Measurements from ENCODE around the gene SGIP1. TPM values are rescaled to one million over a fixed set of nuclear protein-coding genes. Genes with fewer than 3 reads are reported as not detected.

Gene SGIP1
- total and polyA plus RNA-seq, 4 donors, result 2.7 to 17.0 (median 4.7) TPM

DNA sequence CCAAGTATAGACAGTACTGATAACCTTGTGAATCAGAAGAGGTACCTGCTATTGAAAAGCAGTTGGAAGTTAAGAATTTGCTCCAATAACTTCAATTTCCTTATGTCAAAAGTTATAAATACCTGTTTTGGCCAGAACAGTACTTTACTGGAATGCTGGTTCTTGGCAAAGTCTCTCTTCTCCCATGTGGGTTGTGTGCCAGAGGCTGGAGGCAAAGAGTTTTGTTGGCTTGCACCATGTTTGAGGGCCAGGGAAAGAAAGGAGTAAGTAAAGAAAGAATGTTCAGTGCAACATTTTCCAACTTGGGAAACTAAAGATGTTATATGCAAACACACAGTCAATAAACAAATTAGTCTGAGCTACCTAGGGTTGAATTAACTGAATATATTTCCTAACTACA, 151.3 kb downstream of the SGIP1 start:
- TF ChIP-seq, protein P1, sequence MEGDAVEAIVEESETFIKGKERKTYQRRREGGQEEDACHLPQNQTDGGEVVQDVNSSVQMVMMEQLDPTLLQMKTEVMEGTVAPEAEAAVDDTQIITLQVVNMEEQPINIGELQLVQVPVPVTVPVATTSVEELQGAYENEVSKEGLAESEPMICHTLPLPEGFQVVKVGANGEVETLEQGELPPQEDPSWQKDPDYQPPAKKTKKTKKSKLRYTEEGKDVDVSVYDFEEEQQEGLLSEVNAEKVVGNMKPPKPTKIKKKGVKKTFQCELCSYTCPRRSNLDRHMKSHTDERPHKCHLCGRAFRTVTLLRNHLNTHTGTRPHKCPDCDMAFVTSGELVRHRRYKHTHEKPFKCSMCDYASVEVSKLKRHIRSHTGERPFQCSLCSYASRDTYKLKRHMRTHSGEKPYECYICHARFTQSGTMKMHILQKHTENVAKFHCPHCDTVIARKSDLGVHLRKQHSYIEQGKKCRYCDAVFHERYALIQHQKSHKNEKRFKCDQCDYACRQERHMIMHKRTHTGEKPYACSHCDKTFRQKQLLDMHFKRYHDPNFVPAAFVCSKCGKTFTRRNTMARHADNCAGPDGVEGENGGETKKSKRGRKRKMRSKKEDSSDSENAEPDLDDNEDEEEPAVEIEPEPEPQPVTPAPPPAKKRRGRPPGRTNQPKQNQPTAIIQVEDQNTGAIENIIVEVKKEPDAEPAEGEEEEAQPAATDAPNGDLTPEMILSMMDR (IDR thresholded peaks at IDR 0.05; ENCODE audit: control extremely low read depth, extremely low read depth), result no peak
- Histone ChIP-seq H3K9ac (ENCODE audit: insufficient read depth in 1 of 2, low read length in 2 of 2) (no peak overlapping the region), H3K9me3 (ENCODE audit: control insufficient read depth in 4 of 4, insufficient read depth in 3 of 4, low read length in 3 of 4) (no peaks in the 10 kb centered on the region), H3K27ac (ENCODE audit: low read depth in 1 of 2, low read length in 1 of 2) (no peak overlapping the region), H3K4me3 (no peak overlapping the region), H3K36me3 (ENCODE audit: control insufficient read depth in 4 of 4, insufficient read depth in 4 of 4, low read length in 4 of 4) (peaks cover 0 to 13% (median 0%) of the 10 kb centered on the region in 4 donors), H3K27me3 (ENCODE audit: control insufficient read depth in 3 of 3, insufficient read depth in 3 of 3, low read length in 2 of 3) (no peaks in the 10 kb centered on the region), H3K4me1 (ENCODE audit: control insufficient read depth in 5 of 5, insufficient read depth in 5 of 5, low read length in 5 of 5) (no peaks in the 10 kb centered on the region)
- no peak for ATAC-seq (ENCODE audit: insufficient read depth, low FRiP score)
- DNase-seq, result no peak

DNA sequence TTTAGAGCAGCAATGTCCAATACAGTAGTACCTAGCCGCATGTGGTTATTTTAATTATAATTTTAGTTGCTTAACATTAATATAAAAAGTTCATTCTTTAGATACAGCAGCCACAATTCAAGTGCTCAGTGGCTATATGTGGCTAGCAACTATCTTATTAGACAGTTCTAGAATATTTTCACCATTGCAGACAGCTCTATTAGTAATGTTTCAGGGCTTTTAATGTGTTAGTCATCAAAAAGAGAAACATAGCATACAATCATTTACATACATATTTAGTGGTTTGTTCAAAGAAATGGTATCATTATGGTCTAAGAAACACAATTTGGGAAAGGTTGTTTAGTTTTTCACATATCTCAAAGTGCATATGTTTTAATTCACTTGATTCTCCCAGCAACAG, 151.7 kb downstream of the SGIP1 start:
- peaks cover 0 to 13% (median 0%) of the 10 kb centered on the region in 4 donors for H3K36me3 ChIP-seq (ENCODE audit: control insufficient read depth in 4 of 4, insufficient read depth in 4 of 4, low read length in 4 of 4)
- H3K27ac ChIP-seq (ENCODE audit: low read depth in 1 of 2, low read length in 1 of 2), result no peak overlapping the region
- no peak for ATAC-seq (ENCODE audit: insufficient read depth, low FRiP score)
- no peak for DNase-seq
- no peak overlapping the region for H3K4me3 ChIP-seq
- H3K9ac ChIP-seq (ENCODE audit: insufficient read depth in 1 of 2, low read length in 2 of 2), result no peak overlapping the region
- WGBS, 2 donors, result 91 to 100% methylated on average over 1 of the region's 1 CpG
- no peaks in the 10 kb centered on the region for H3K27me3 ChIP-seq (ENCODE audit: control insufficient read depth in 3 of 3, insufficient read depth in 3 of 3, low read length in 2 of 3)
- H3K4me1 ChIP-seq (ENCODE audit: control insufficient read depth in 5 of 5, insufficient read depth in 5 of 5, low read length in 5 of 5), result no peaks in the 10 kb centered on the region
- H3K9me3 ChIP-seq (ENCODE audit: control insufficient read depth in 4 of 4, insufficient read depth in 3 of 4, low read length in 3 of 4), result no peaks in the 10 kb centered on the region
- TF ChIP-seq, protein P1 (IDR thresholded peaks at IDR 0.05; ENCODE audit: control extremely low read depth, extremely low read depth), result no peak

DNA sequence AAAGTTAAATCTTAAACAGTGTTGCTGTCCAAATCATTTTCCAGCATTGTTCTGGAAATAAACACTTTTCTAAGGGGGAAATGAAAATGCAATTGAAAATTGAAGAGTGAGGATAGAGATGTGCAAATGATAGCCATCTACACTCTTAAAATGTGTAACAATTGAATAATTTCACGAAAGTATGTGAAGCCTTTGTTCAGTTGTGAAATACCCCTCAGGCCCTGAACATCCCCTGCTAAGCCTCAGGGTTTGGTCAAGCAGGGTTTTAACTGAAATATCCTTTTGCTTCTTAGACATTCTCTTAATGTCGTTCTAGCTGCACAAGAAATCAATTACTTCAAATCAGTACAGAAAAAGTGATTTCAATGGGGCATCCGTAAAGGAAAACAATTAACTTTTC, 152.5 kb downstream of the SGIP1 start:
- Histone ChIP-seq H3K27me3 (ENCODE audit: control insufficient read depth in 3 of 3, insufficient read depth in 3 of 3, low read length in 2 of 3) (no peaks in the 10 kb centered on the region), H3K36me3 (ENCODE audit: control insufficient read depth in 4 of 4, insufficient read depth in 4 of 4, low read length in 4 of 4) (peaks cover 0 to 13% (median 0%) of the 10 kb centered on the region in 4 donors), H3K9me3 (ENCODE audit: control insufficient read depth in 4 of 4, insufficient read depth in 3 of 4, low read length in 3 of 4) (no peaks in the 10 kb centered on the region), H3K27ac (ENCODE audit: low read depth in 1 of 2, low read length in 1 of 2) (no peak overlapping the region), H3K4me3 (no peak overlapping the region), H3K9ac (ENCODE audit: insufficient read depth in 1 of 2, low read length in 2 of 2) (no peak overlapping the region), H3K4me1 (ENCODE audit: control insufficient read depth in 5 of 5, insufficient read depth in 5 of 5, low read length in 5 of 5) (no peaks in the 10 kb centered on the region)
- TF ChIP-seq, protein P1 (IDR thresholded peaks at IDR 0.05; ENCODE audit: control extremely low read depth, extremely low read depth), result no peak
- DNase-seq (no peak), ATAC-seq (ENCODE audit: insufficient read depth, low FRiP score) (no peak)
- 89% methylated on average over 3 of the region's 3 CpGs for WGBS, 2 donors

DNA sequence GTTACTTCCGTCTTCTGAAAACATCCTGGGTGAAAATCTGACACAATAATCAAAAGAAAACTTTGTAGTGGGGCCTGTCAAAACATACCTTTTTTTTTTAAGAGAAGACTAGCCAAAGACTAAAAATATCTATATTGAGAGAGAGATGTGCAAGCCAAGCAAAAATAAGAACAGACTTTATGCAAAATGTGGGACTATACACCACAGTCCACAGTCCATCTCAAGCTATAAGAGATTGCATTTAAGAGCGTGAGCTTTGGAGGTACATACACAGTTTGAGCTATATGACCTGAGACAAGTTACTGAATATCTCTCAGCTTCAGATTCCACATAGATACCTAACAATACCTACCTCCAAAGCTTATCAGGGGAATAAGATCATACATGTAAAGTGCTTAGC, 153.4 kb downstream of the SGIP1 start:
- ATAC-seq (ENCODE audit: insufficient read depth, low FRiP score) (no peak), DNase-seq (no peak)
- Histone ChIP-seq H3K27me3 (ENCODE audit: control insufficient read depth in 3 of 3, insufficient read depth in 3 of 3, low read length in 2 of 3) (no peaks in the 10 kb centered on the region), H3K4me3 (no peak overlapping the region), H3K27ac (ENCODE audit: low read depth in 1 of 2, low read length in 1 of 2) (no peak overlapping the region), H3K4me1 (ENCODE audit: control insufficient read depth in 5 of 5, insufficient read depth in 5 of 5, low read length in 5 of 5) (no peaks in the 10 kb centered on the region), H3K36me3 (ENCODE audit: control insufficient read depth in 4 of 4, insufficient read depth in 4 of 4, low read length in 4 of 4) (peaks cover 0 to 13% (median 0%) of the 10 kb centered on the region in 4 donors), H3K9me3 (ENCODE audit: control insufficient read depth in 4 of 4, insufficient read depth in 3 of 4, low read length in 3 of 4) (no peaks in the 10 kb centered on the region), H3K9ac (ENCODE audit: insufficient read depth in 1 of 2, low read length in 2 of 2) (no peak overlapping the region)
- TF ChIP-seq, protein P1 (IDR thresholded peaks at IDR 0.05; ENCODE audit: control extremely low read depth, extremely low read depth), result no peak
- WGBS, 2 donors, result 85 to 92% methylated on average over 2 of the region's 2 CpGs
